GM21390 (cell line): ENCODE results near the gene ABHD10.

ENCODE experiments used
- ATAC-seq: cut with Tn5 transposase; IDR thresholded peaks from one replicate; pipeline ENCODE4 v1.9.1; 2021; ENCODE audit not compliant: unreplicated experiment

Gene ABHD10

DNA sequence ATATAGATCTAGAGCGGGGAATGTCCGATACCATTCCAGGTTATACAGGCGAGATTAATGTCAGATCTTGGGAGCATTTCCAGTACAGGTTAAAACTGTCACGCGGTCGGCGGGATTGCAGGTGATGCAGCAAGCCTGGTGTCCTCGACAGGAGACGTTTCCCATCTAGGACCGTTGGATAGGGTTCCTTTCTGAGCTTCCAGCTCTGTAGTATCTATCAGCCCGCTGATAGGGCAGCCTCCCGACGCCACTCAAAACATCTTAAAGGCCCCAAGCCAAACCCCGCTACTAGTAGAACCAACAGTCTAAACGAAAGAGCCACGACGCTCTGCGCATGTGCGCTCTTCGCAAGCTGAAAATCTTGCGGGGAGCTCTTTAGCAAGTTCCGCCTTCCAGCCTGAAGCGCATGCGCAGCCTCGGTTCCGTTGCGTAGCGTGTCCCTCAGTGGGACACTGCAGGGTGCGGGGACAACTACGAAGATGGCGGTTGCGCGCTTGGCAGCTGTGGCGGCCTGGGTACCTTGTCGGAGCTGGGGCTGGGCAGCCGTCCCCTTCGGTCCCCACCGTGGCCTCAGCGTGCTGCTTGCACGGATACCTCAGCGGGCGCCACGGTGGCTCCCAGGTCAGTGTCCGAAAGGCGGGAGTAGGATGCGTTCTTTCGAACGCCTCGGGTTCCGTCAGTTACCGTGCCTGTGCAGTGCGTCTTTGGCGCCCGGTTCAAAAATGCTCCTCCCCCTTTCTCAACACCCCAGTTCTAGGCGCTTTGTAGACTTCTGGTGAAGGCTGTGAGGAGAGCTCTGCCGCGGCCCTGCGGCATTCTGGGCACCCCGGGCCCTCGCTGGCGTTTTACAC lies at the start of gene ABHD10:
ABHD10 (plus strand) TSS at position 444 of the 851 bp plus-strand sequence; CDS start at position 480, 36 bp downstream.
- peak; percentile 94 for ATAC-seq

DNA sequence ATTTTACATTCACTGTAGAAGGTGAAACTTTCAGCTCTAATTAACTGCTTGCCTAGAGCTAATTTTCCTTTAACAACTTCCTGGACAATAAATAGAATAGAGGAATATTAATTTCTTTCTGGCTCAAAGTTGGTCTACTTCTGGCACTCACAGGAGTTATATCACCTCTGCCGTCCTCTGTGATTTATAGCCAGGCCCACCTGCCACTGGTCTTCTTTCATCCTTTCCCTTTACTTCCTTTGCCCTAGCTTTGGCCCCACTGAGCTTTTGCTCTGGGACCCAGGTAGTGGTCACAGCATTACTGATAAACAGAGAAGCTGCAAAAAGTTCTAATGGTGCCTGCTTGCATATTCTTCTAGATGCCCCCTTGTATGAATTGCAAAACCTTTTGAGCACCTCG lies 49.3 kb upstream of the ABHD10 start:
- no peak for ATAC-seq

- ATAC-seq = no peak
These were observed 45.9 kb upstream of the ABHD10 start for GRCh38 chr3:111932946-111933345.

GRCh38 chr3:111936191-111936841 lies 42.5 kb upstream of the ABHD10 start:
- ATAC-seq = no peak

DNA sequence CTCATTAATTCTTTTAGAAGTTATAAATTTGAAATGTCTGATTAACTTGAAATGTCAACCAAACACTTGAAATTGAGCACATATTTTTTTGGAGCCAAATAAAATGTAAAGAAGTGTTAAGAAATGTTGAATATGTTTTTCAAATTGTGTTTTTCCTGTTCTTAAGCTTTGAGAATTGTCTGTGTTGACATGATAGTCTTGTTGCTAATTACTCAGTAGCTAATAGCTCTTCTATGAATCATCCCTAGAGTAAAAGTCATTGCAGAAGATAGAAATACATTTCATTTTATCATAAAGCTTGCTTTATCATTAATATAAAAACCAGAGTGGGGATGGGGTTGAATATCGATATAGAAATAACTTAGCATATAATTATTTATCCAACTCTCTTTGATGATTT lies 41.9 kb upstream of the ABHD10 start:
- no peak for ATAC-seq

- ATAC-seq = no peak
These were observed 41.0 kb upstream of the ABHD10 start for GRCh38 chr3:111937871-111938270.

DNA sequence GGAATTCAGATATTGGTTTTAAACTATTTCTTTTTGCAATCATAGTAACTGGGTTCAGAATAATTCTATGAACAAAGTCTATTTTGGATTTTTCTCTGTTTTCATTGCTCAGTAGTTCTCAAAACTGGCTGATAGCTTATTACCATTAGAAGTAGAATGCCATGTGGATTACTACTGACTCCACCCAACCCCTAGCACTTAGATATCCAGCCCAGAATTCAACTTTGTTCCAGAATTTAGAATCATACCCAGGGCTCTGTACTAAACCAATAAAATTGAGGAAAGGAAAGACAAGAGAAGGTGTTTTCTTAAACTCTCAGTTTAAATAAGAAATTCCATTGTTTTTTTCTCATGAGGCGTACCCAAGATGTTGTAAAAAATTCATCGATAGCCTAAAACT lies 39.0 kb upstream of the ABHD10 start:
- ATAC-seq = no peak

DNA sequence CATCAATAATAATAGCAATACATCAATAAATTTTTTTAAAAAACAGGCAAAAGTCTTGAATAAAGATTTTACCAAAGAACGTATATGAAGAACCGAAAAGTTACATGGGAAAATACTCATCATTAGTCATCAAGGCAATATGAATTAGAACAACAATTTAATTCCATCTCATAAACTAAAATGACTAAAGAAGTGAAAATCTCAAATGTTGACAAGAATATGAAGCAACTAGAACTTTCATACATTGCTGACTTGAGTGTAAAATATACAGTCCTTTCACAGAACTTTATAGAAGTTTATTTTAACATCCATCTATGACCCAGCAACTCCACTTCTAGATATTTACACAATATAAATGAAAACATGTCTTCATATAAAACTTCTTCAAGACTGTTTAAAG lies 35.3 kb upstream of the ABHD10 start:
- no peak for ATAC-seq

- ATAC-seq = no peak
These were observed 34.5 kb upstream of the ABHD10 start for GRCh38 chr3:111944372-111944771.

DNA sequence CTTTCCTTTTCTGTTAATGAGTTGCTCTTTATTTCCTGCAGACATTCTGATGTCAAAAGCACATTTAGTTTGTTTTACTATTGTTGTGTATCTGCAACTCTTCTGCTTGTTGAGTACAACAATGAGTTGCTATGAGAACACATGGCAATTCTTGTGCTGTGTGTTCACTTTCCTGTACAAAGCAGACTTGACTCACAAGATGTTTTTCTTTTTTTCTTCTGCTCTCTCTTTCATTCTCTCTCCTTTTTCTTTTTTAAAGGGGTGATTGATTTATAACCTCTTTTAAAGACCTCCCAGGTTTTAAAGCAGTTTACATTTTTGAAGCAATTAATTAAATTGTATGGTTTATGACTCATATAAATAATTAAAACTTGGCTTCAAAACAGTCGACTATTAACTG lies 31.6 kb upstream of the ABHD10 start:
- no peak for ATAC-seq

DNA sequence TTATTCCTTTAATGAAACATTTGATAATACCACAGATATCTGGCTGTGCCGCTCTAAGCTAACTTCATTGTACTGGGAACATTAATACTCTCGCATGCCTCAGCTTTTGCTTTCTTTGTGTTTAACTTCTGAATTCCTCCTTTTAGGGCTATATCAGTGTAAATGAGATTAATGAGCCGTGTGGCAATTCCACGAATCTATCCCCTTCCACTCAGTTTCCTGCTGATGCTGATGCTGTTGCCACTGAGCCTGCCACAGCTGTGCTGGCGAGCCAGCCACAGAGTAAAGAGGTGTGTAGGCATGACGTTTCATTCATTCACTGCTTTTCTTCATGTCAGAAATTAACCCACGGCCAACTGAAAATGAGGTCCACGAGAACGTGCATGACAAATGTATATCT lies 30.0 kb upstream of the ABHD10 start:
- no peak for ATAC-seq

DNA sequence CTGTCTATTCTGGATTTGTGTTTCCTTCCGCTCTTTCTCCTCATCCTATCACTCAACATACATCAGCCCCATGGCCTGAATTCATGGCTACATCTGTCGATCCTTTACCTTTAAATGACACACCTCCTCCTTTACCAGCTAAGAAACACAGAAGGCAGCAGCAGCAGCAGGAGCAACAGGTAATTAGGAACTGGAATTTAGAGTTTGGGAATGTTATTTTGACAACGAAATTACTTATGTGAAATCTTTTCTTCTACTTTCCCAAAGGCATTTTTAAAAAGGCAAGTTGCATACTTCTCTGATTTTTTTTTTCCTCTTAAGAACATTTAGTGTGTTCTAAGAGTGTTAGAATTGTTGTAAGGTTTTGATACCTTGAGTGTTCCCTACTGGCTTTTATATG lies 29.1 kb upstream of the ABHD10 start:
- ATAC-seq = no peak

GRCh38 chr3:111951032-111951431 lies 27.8 kb upstream of the ABHD10 start:
- ATAC-seq = no peak

DNA sequence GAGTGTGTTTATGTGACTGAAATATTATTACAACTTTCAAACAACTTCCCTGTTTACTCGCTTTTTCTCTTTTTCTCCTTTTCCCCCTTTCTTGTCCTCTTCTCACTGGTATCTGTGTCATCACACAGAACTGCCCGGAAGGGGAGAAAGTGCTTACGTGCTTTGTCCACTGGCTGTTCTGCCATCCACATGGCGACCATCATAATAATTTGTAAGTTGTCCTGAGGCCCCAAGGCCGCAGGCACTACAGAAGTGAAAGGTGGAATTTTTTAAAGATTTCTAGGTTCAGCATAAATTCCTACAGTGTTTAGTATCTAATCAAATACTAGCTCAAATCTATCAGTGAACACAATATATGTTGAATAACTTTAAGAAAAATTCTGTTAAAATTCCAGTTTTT lies 26.7 kb upstream of the ABHD10 start:
- ATAC-seq = no peak

DNA sequence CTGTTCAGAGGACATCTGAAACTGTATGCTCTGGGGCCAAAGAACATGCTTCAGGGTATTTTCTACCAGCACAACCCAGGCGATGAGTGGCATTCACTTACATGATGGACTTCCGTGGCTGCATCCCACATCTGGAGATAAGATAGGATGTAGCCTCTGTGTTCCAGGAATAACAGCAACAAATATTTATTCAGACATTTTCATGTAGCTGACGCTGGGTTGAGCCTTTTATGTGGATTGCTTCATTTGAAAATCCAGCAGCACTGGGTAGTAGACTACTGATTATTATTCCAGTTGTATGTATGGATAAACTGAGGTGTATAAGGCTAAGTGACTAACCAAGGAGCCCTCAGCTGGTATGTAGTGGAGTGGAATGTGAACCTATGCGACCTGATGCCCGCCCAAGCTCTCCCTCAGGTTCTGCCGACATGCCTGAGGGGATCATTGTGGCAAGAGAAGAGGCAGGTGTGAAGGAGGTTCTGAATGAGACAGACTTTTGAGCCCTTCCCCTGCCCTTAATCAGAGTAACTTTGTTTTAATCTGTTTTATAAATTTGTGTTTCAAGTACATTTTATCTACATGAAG lies 25.9 kb upstream of the ABHD10 start:
- ATAC-seq = no peak

DNA sequence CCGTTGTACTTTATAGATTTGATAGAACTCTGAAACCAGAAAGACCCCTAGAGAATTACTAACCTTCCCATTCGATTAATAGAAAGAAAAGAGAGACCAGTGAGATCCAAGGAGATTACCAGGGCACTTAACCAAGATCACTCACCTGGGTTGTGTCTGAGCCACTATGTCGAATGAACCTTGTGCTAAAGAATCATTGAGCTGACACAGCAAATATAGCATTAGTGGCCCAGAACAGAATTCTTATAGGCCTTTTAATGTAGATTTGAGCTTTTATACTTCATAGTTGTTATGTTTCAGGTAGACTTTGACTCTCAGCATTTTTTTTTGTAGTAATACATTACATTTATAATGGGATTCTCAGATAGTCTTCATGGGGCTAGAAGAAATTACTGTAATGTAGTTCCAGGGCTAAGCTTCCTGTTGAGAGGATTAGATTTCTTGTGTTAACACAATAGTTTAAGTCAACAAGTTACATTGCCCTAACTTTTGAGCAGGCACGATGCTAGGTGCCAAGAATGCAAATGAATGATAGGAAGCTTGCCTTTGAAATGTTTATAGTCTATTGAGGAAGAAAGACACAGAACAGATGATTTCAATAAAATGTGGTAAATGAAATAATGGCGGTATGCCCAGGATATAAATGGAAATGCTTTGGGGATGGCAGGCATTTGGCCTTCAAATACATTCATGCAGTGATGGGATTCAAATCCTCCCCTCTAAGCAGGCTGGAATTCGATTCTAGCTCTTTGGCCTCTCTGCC lies 24.4 kb upstream of the ABHD10 start:
- no peak for ATAC-seq

DNA sequence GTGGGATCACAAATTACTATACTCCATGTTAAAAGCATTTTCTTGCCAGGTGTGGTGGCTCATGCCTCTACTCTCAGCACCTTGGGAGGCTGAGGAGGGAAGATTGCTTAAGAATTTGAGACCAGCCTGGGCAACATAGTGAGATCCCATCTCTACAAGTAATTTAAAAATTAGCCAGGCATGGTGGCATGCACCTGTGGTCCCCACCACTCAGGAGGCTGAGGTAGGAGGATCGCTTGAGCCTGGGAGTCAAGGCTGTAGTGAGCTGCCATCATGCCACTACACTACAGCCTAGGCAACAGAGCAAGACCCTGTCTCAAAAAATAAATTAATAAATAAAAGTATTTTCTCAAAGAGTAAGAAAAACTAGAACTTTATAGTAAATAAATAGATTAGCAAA lies 22.9 kb upstream of the ABHD10 start:
- ATAC-seq = no peak

- ATAC-seq = no peak
These were observed 22.4 kb upstream of the ABHD10 start for GRCh38 chr3:111956449-111956848.

GRCh38 chr3:111956995-111957734 lies 21.7 kb upstream of the ABHD10 start:
- ATAC-seq = no peak

- ATAC-seq = no peak
These were observed 17.2 kb upstream of the ABHD10 start for GRCh38 chr3:111961461-111962164.
